Effector memory CD4-positive, alpha-beta T cell (primary cell): ENCODE measurements around the gene MGME1.

ENCODE experiments used
- DNase-seq, 3 donors: peaks; one replicate each; pipeline ENCODE4 v3.0.0-alpha.2; 2020
- H3K27ac ChIP-seq: 2 replicates; pipeline ENCODE4 v1.7.0; 2013; ENCODE audit warnings: mild to moderate bottlenecking, low read length, moderate library complexity; ENCODE audit not compliant: insufficient read depth, poor library complexity, severe bottlenecking
- H3K27me3 ChIP-seq: replicated peaks from 2 replicates; pipeline ENCODE4 v1.7.0; 2013; ENCODE audit warnings: mild to moderate bottlenecking, low read length; ENCODE audit not compliant: insufficient read depth, control insufficient read depth, poor library complexity, severe bottlenecking
- H3K36me3 ChIP-seq: 2 replicates; pipeline ENCODE4 v1.7.0; 2013; ENCODE audit warnings: mild to moderate bottlenecking, low read length, moderate library complexity; ENCODE audit not compliant: control insufficient read depth, insufficient read depth
- H3K4me1 ChIP-seq: 2 replicates; pipeline ENCODE4 v1.7.0; 2013; ENCODE audit warnings: low read length, mild to moderate bottlenecking; ENCODE audit not compliant: control insufficient read depth, insufficient read depth, poor library complexity, severe bottlenecking
- H3K4me3 ChIP-seq: 2 replicates; pipeline ENCODE4 v1.7.0; 2013; ENCODE audit warnings: low read length, low read depth, mild to moderate bottlenecking; ENCODE audit not compliant: insufficient read depth, poor library complexity, severe bottlenecking
- H3K9me3 ChIP-seq: 2 replicates; pipeline ENCODE4 v1.7.0; 2013; ENCODE audit warnings: mild to moderate bottlenecking, low read length, moderate library complexity; ENCODE audit not compliant: control insufficient read depth

The MGME1 gene

GRCh38 chr20:18005170-18005989 lies 36.6 kb downstream of the MGME1 start:
- no peaks in the 10 kb centered on the region for H3K27me3 ChIP-seq
- H3K4me1 ChIP-seq: no peaks in the 10 kb centered on the region
- no peaks in the 10 kb centered on the region for H3K9me3 ChIP-seq
- H3K27ac ChIP-seq: no peak overlapping the region
- DNase-seq: no peak
- no peak overlapping the region for H3K4me3 ChIP-seq
- no peaks in the 10 kb centered on the region for H3K36me3 ChIP-seq

- no peaks in the 10 kb centered on the region for H3K9me3 ChIP-seq
- no peak overlapping the region for H3K27ac ChIP-seq
- DNase-seq: no peak
- H3K27me3 ChIP-seq: no peaks in the 10 kb centered on the region
- H3K4me3 ChIP-seq: no peak overlapping the region
- no peaks in the 10 kb centered on the region for H3K36me3 ChIP-seq
- no peaks in the 10 kb centered on the region for H3K4me1 ChIP-seq
Measured at GRCh38 chr20:18005990-18006364, 37.2 kb downstream of the MGME1 start.

- H3K4me3 ChIP-seq: no peak overlapping the region
- H3K27me3 ChIP-seq: no peaks in the 10 kb centered on the region
- no peaks in the 10 kb centered on the region for H3K4me1 ChIP-seq
- H3K27ac ChIP-seq: no peak overlapping the region
- H3K9me3 ChIP-seq: no peaks in the 10 kb centered on the region
- no peaks in the 10 kb centered on the region for H3K36me3 ChIP-seq
- no peak for DNase-seq
Measured at GRCh38 chr20:18006684-18007083, 37.9 kb downstream of the MGME1 start.

- H3K4me1 ChIP-seq: no peaks in the 10 kb centered on the region
Measured at GRCh38 chr20:18007534-18008292, 38.9 kb downstream of the MGME1 start.

GRCh38 chr20:18009116-18009515 lies 40.3 kb downstream of the MGME1 start:
- H3K9me3 ChIP-seq: no peaks in the 10 kb centered on the region

More at GRCh38 chr20:18007534-18008292, 38.9 kb downstream of the MGME1 start:
- Histone ChIP-seq H3K36me3 (no peaks in the 10 kb centered on the region), H3K27ac (no peak overlapping the region), H3K9me3 (no peaks in the 10 kb centered on the region), H3K4me3 (no peak overlapping the region), H3K27me3 (no peaks in the 10 kb centered on the region)
- DNase-seq: no peak

GRCh38 chr20:18011482-18011881 lies 42.7 kb downstream of the MGME1 start:
- Histone ChIP-seq H3K4me1 (no peaks in the 10 kb centered on the region), H3K27me3 (no peaks in the 10 kb centered on the region), H3K4me3 (no peak overlapping the region), H3K9me3 (no peaks in the 10 kb centered on the region), H3K27ac (no peak overlapping the region), H3K36me3 (no peaks in the 10 kb centered on the region)
- DNase-seq: no peak

More at GRCh38 chr20:18009116-18009515, 40.3 kb downstream of the MGME1 start:
- no peak for DNase-seq
- Histone ChIP-seq H3K4me1 (no peaks in the 10 kb centered on the region), H3K4me3 (no peak overlapping the region), H3K36me3 (no peaks in the 10 kb centered on the region), H3K27me3 (no peaks in the 10 kb centered on the region), H3K27ac (no peak overlapping the region)

GRCh38 chr20:18011951-18012645 lies 43.3 kb downstream of the MGME1 start:
- Histone ChIP-seq H3K4me1 (no peaks in the 10 kb centered on the region), H3K27ac (no peak overlapping the region), H3K27me3 (no peaks in the 10 kb centered on the region), H3K36me3 (no peaks in the 10 kb centered on the region), H3K9me3 (no peaks in the 10 kb centered on the region), H3K4me3 (no peak overlapping the region)
- no peak for DNase-seq

GRCh38 chr20:18012901-18013300 lies 44.1 kb downstream of the MGME1 start:
- Histone ChIP-seq H3K36me3 (no peaks in the 10 kb centered on the region), H3K4me1 (no peaks in the 10 kb centered on the region), H3K27ac (no peak overlapping the region), H3K4me3 (no peak overlapping the region), H3K9me3 (no peaks in the 10 kb centered on the region), H3K27me3 (no peaks in the 10 kb centered on the region)
- DNase-seq: no peak

GRCh38 chr20:18014411-18014810 lies 45.6 kb downstream of the MGME1 start:
- Histone ChIP-seq H3K9me3 (no peaks in the 10 kb centered on the region), H3K27ac (no peak overlapping the region), H3K4me3 (no peak overlapping the region), H3K4me1 (no peaks in the 10 kb centered on the region), H3K36me3 (no peaks in the 10 kb centered on the region), H3K27me3 (no peaks in the 10 kb centered on the region)
- no peak for DNase-seq

GRCh38 chr20:18016772-18017171 lies 48.0 kb downstream of the MGME1 start:
- no peak for DNase-seq
- no peaks in the 10 kb centered on the region for H3K9me3 ChIP-seq
- no peak overlapping the region for H3K4me3 ChIP-seq

More at GRCh38 chr20:18016772-18017171, 48.0 kb downstream of the MGME1 start:
- H3K27ac ChIP-seq: no peak overlapping the region
- no peaks in the 10 kb centered on the region for H3K4me1 ChIP-seq
- no peaks in the 10 kb centered on the region for H3K36me3 ChIP-seq
- H3K27me3 ChIP-seq: no peaks in the 10 kb centered on the region
